Activated T-helper 1 cell treated with anti-CD3 and anti-CD28 coated beads, Interleukin-2, amount 50 U/mL, for 16 hours (primary cell): ENCODE measurements around the gene DHRSX.
"Not testable (repeated sequence)": the region's sequence is repeated elsewhere in the genome, so short reads cannot be mapped to it uniquely, and the experiment has no call there.

Experiments used
- DNase-seq, 2 donors: peaks; one replicate each; pipeline ENCODE4 v3.0.0-alpha.2; 2020; ENCODE audit warnings: low read depth in 1 of 2, low spot score in 1 of 2

DHRSX gene

DNA sequence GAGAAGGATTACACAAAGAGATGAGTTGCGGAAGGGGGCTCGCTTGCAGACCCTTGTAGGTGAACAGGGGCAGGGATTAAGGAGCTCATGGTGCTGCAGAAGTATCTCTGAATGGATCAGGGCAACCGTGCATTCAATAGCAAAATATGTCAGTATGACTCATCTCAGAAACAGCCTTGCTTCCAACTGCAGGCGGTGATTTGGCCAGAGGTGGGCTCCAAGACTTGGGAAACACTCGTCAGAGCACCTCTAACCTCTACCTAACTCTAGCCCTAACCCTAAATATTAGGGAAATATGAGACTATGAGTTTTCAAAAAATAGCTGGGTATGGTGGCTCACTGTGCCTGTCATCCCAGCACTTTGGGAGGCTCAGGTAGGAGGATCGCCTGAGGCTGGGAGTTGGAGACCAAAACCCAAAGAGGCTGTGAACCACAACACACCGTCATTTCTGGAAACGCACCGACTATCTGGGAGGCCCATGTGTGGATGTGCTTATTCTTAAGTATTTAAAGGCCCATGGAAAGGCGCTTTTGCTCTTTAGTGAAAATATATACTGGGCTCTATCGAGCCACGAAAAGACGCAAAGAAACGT lies 102.6 kb downstream of the DHRSX start:
- no peak for DNase-seq

DNA sequence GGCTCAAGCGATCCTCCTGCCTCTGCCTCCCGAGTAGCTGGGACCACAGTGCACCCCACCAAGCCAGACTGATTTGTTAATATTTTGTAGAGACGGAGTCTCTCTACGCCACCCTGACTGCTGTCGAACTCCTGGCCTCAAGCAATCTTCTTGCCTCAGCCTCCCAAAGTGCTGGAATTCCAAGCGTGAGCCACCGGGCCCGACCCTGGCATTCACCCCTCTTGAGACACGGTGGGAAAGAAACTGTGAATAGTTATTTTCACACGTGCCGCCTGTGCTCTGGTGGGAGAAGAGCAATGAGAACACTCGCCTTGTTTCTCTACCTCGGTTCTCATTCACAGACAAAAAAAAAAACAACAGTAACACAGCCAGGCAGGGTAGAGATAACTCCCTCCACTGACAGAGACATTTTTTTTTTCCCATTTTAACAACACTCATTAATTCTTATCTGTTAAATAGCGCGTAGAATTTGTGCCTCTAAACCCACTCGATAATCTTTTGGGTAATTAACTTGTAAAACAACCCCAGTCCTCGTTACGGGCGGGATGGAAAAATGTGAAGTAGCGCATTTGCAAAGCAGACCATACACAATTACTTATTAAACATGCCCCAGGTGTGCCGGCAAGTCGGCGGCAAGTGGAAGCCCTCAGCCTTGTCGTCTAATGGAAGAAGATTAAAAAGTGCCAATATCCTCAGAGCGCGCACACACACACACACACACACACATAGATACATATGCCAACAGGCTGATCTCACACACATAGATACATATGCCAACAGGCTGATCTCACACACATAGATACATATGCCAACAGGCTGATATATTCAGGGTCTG lies 103.3 kb downstream of the DHRSX start:
- no peak for DNase-seq

DNA sequence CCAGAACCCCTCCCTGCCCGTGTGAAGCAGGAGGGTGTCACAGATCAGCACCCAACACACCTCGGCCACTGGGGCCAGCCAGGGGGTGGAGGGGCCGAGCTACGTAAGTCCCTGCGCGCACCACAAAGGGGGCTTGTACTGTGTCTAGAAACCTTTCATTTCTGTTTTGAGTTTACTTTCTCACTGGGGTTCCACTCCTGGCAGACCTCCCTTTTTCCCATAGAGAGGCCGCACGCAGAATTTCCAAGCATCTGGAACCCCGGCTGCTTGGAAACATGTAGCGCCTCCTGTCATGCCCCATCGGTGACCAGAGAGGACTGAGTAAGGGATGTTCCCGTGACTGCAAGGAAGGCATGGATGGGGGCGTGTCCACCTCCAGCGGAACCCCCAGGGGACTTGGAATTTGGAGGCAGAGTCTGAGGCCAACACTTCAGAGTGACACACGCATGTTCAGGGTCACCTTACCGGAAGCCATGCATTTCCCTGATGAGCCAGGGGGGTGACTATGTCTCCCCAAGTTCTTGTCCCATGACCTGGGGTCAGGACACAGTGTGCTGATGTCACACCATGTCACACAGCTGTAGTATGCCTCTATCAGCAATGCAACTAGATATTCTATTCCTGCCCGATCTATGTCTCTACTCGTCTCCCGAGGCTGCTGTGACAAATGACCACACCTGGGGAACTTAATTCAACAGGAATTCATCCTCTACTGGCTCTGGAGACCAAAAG lies 105.3 kb downstream of the DHRSX start:
- no peak for DNase-seq

DNA sequence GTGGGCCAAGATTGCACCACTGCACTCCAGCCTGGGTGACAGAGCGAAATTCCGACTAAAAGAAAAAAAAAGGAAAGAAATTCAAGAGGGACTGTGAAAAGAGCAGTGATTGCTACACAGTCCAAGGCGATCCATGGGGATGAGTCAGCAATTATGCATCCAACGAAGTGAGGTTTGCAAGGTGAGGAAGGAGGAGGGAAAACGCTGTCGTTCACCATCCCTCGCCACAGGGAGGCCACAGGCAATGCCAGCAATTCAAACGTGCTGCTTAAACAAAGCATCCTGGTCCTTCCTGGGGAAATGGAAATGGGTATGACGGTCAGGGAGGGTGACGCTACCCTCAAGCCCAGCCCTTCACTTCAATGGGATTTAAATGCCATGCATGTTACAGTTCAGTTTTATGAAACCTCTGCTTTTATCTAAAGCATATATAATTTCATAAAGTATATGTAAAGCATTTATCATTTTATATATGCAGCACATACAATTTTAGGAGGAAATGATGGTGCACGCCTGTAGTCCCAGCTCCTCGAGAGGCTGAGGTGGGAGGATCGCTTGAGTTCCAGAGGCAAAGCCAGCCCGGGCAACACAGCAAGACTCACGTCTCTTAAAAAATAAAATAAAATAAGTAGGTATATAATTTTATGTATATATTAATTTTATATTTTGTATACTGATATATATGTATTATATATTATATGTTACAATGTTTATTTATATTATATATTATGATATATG lies 108.7 kb downstream of the DHRSX start:
- DNase-seq = no peak

DNA sequence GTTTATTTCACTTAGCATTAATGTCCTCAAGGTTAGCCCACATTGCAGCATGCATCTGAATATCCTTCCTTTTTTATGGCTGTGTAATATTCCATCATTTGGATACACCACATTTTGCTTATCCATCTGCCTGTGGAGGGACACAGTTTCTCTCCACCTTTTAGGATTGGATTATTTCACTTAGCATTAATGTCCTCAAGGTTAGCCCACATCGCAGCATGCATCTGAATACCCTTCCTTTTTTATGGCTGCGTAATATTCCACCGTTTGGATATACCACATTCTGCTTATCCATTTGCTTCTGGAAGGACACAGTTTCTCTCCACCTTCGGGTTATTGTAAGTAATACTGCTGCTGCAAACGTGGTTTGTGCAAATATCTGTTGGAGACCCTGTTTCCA lies 110.0 kb downstream of the DHRSX start:
- DNase-seq = no peak

DNA sequence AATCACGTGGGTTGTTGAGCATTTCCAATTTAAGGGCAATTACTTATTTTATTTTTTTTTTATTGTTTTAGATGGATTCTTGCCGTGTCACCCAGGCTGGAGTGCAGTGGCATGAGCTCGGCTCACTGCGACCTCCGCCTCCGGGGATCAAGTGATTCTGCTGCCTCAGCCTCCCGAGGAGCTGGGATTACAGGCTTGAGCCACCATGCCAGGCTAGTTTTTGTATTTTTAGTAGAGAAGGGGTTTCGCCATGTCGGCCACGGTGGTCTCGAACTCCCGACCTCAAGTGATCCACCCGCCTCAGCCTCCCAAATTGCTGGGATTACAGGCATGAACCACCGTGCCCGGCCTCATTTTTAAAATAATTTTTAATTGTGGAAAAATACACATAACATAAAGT lies 111.0 kb downstream of the DHRSX start:
- not testable (repeated sequence) for DNase-seq

DNA sequence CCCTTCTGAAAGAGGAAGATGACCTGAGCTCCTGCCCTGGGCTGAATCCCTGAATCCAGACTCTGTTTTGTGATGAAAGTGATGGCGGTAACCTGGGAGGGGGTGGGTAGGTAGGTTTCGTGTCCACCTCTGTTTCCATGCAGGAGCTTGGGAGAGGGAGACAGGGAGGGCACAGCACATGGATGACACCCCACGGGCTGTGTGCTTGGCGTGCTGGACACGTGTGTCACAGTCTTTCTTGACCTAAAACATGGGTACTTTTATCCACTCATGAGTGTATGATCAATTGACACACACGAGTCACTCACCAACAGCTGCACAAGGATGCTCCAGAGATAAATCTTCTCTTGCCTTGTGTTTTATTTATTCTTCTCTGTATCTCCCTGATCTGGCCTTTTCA lies 111.5 kb downstream of the DHRSX start:
- DNase-seq = no peak

DNA sequence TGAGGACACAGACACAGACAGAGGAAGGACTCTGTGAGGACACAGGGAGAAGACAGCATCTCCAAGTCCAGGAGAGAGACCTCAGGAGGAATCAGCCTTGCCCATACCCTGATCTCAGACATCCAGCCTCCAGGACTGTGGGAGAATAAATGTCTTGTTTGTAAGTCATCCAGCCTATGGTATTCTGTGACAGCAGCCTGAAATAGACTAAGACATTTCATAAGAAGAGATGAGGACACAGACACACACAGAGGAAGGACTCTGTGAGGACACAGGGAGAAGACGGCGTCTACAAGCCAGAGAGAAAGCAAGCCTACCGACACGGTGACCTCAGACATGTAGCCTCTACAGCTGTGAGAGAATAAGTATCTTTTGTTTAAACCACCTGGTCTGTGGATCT lies 112.1 kb downstream of the DHRSX start:
- DNase-seq = no peak

DNA sequence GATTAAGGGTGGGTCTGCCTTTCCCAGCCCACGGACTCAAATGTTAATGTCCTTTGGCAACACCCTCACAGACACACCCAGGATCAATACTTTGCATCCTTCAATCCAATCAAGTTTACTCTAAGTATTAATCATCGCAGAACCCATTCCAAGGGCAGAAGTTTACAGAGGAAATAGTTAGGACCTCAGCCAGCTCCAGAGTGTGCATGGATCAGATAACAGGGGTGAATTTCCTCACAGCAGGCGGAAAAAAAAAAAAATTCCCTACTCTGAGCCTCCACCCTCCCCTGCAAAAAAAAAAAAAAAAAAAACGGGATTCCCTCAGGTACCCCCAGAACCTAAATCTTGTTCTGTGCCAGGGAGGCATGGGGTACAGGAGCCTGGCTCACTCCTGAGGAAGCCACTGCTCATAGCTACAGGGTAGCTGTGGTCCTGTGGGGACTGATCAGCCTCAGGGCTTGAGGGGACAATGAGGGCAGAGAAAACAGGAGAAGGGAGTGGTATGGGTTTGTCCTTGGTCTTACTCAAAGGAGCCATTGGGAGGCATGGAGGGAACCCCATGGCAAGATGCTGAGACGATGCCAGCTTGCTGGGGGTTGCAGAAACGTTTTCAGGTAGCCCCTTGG lies 113.0 kb downstream of the DHRSX start:
- no peak for DNase-seq

DNA sequence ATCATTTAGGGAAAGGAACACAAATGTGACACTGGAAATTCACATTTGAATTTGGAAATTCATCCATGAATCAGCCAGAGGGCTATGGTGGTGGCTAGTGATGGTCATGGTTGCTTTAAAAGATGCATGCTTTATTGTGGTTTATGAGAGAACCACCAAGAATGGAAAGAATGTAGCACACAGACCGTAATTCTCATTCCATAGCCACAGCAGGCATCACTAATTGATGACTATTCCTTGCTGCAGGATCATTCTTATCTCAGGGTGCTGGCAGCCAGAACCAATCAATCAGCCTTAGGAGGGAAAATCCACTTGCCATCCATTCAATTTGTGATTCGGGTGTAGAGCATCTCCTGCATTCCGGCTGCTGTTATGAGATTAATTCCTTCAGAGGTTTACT lies 115.6 kb downstream of the DHRSX start:
- DNase-seq = no peak

DNA sequence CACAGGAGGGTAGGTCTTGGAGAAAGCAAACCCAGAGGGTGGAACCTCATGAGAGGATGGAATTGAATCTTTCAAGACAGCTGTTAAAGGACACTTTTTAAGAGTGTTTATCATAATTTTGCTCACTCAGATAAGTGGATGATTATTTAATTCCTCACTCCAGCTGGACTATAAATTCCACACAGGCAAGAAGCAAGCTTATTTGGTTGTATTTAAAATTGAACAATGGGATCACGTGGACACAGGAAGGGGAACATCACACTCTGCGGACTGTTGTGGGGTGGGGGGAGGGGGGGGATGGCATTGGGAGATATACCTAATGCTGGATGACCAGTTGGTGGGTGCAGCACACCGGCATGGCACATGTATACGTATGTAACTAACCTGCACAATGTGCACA lies 116.3 kb downstream of the DHRSX start:
- DNase-seq = no peak

DNA sequence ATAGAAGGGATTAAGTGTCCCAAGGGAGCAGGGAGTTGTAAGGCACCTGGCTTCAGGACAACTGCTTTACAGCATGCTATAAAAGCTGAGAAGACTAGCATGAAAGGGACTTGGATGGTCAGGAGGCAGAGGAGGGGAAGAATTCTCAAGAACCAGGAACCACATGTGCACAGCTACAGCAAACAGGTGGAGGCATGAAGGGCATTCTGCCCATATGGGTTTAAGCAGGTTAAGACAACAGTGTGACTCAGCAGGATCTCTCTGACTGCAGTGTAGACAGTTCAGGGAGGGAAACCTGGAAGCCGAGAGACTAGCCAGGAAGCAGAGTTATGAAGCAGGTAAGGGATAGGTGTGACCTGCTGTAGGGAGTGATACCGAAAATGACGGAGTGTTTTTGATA lies 117.0 kb downstream of the DHRSX start:
- no peak for DNase-seq

DNA sequence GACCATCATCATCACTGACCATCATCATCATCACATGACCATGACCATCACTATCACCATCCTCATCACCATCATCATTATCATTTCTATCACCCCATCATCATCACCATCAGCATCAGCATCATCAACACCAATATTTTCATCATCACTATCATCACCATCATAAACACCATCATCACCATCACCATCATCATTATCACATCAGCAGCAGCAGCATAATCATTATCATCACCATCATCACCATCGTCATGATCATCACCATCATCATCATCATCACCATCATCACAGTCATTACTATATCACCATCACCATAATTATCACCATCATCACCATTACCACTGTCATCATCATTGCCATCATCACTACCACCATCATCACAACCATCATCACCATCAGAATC lies 117.6 kb downstream of the DHRSX start:
- DNase-seq = no peak

DNA sequence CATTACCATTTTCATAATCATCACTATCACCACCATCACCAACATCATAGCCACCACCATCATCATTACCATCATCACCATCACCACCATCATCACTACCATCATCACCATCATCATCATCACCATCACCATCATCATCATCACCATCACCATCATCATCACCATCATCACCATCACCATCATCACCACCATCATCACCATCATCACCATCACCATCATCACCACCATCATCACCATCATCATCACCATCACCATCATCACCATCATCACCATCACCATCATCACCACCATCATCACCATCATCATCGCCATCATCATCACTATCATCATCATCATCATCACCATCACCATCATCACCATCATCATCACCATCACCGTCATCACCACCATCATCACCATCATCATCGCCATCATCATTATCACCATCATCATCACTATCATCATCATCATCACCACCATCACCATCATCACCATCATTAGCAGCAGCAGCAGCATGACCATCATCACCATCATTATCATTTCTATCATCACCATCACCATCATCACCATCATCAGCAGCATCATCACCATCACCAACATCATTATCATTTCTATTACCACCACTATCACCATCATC lies 118.2 kb downstream of the DHRSX start:
- not testable (repeated sequence) for DNase-seq

DNA sequence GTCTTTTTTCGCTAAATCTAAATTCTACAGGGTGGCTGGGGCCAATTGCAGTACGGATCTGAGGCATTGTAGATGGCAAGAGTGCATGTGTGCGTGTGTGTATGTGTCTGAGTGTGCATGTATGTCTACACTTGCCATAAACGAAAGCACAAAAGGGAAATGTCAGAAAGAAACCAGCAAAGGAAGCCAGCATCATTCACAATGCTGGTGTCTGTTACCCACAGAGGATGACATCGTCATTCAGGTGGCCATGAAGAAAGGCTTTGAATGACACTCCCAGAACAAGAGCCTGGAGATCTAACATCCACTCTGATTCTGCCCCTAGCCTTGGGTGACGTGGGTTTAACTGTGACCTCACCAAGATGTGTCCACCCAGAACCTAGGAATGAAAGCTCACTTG lies 124.6 kb downstream of the DHRSX start:
- DNase-seq = no peak

DNA sequence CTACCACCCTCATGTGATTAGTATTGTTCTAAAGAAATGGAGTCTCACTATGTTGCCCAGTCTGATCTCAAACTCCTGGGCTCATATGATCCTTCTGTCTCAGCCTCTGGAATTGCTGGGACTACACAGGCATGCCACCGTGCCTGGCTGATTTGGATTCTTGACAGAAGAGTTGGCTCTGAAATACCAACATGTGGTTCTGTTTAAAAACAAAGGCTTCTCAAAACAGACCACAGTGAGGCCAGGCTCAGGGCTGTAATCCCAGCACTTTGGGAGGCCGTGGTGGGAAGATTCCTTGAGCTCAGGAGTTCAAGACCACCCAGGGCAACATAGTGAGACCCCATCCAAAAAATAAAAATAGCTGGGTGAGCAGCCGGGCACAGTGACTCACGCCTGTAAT lies 126.7 kb downstream of the DHRSX start:
- no peak for DNase-seq

DNA sequence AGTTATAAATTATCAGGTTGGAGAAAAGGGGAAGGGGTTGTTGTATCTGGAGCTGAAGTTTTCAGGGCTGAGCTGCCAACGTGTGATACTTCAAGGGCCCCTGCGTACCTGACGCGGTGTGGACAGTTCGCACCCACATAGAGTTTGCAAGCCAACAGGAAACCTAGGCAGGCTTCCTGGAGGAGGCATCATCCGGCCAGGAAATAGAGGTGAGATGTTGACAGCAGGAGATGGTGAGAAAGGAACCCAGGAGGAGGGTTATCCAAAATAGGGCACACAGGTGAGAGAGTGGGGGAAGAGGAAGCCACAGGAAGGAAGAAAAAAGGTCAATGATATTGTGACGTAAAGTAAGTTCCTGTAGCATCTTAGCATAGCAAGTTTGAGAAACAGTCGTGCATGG lies 127.2 kb downstream of the DHRSX start:
- no peak for DNase-seq

DNA sequence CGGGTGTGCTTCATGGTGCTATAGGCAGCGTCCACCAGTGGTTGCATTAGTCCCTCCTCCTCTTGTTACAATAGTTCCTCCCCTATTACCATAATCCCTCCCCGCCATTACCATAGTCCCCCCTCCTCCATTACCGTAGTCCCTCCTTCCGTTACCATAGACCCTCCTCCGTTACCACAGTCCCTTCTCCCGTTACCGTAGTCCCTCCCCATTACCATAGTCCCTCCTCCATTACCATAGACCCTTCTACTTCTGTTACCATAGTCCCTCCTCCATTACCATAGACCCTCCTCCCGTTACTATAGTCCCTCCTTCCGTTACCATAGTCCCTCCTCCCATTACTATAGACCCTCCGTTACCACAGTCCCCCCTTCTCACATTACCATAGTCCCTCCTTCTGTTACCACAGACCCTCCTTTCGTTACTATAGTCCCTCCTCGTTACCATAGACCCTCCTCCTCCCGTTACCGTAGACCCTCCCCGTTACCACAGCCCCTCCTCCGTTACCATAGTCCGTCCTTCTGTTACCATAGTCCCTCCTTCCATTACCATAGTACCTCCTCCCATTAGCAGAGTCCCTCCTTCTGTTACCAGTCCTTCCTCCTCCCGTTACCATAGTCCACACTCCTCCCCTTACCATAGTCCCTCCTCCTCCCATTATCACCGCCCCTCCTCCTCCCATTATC lies 129.6 kb downstream of the DHRSX start:
- no peak for DNase-seq

DNA sequence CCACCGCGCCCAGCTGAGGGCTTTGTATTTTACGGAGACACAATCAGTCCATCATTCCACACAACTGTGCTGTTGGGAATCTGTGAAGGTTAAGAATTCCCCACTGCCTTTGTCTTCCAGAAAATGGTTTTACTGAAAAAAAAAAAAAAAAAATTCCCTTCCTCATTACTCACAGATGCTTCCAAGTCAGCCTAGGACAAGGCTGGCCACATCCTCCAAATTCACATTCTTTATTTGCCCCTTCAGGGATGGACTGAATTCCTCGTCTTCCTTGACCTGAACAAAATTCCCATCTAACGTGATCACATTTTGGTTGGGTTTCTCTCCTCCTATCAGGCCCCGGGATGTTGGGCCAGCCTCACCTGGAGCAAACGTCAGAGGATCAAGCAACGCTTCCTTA lies 130.3 kb downstream of the DHRSX start:
- DNase-seq = no peak

DNA sequence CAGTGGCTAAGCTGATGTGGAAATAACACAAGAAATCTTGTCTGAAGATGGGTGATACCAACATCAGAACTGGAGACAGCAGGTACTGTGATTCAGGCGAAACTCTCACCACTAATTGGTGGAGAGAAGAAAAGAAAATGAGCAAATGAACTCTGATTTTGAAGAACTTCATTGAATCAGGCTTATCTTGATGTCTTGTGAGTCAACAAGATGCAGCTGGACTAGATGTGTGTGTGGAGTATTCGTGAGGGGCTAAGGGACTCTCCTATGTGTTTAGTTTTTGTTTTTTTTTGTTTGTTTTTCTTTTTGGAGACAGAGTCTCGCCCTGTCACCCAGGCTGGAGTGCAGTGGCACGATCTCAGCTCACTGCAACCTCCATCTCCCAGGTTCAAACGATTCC lies 131.6 kb downstream of the DHRSX start:
- DNase-seq = no peak
